ENCODE results near the gene GNAO1.

GRCh38 chr16:56347166-56347565 is 155.9 kb downstream of the GNAO1 start:
- no peak for TF ChIP-seq CTCF (IDR thresholded peaks at IDR 0.05)
- TF ChIP-seq POLR2A (IDR thresholded peaks at IDR 0.05): no peak

Data from esophagus squamous epithelium (tissue), 4 donors.